Endodermal cell (in vitro differentiated cells): ENCODE results near the gene CHRND. TPM values are rescaled to one million over a fixed set of nuclear protein-coding genes. Genes with fewer than 3 reads are reported as not detected.

Source experiments
- DNase-seq: peaks from one replicate; pipeline ENCODE4 v3.0.0-alpha.2; 2017
- H3K27ac ChIP-seq: 2 replicates; pipeline ENCODE4 v1.5.1; 2013; ENCODE audit warnings: mild to moderate bottlenecking, low read depth, low read length, moderate library complexity
- H3K27me3 ChIP-seq: 2 replicates; pipeline ENCODE4 v1.6.1; 2013; ENCODE audit warnings: mild to moderate bottlenecking, low read length, moderate library complexity; ENCODE audit not compliant: insufficient read depth, control insufficient read depth, poor library complexity, severe bottlenecking
- H3K36me3 ChIP-seq: 2 replicates; pipeline ENCODE4 v1.7.0; 2013; ENCODE audit warnings: mild to moderate bottlenecking, low read length, moderate library complexity; ENCODE audit not compliant: control insufficient read depth, insufficient read depth
- H3K4me1 ChIP-seq: one replicate; pipeline ENCODE4 v1.7.0; 2013; ENCODE audit warnings: low read length; ENCODE audit not compliant: control insufficient read depth, insufficient read depth
- H3K4me3 ChIP-seq: 2 replicates; pipeline ENCODE4 v1.5.1; 2013; ENCODE audit warnings: mild to moderate bottlenecking, low read length, moderate library complexity
- H3K9ac ChIP-seq: 2 replicates; pipeline ENCODE4 v1.6.1; 2013; ENCODE audit warnings: mild to moderate bottlenecking, low read length, moderate library complexity; ENCODE audit not compliant: poor library complexity, severe bottlenecking; ENCODE audit errors: extremely low read depth
- H3K9me3 ChIP-seq: 2 replicates; pipeline ENCODE4 v1.6.1; 2013; ENCODE audit warnings: mild to moderate bottlenecking, low read length, moderate library complexity; ENCODE audit not compliant: control insufficient read depth
- H3K27ac Mint-ChIP-seq: 2 replicates; pipeline ENCODE4 v1.8.0; 2020; ENCODE audit warnings: mixed read lengths
- H3K27me3 Mint-ChIP-seq: 2 replicates; pipeline ENCODE4 v1.8.0; 2021; ENCODE audit warnings: mild to moderate bottlenecking, mixed read lengths; ENCODE audit not compliant: insufficient read depth
- H3K36me3 Mint-ChIP-seq: 2 replicates; pipeline ENCODE4 v1.8.0; 2020; ENCODE audit warnings: low read depth, mixed read lengths
- H3K4me1 Mint-ChIP-seq: 2 replicates; pipeline ENCODE4 v1.8.0; 2020; ENCODE audit warnings: mixed read lengths
- H3K4me3 Mint-ChIP-seq: 2 replicates; pipeline ENCODE4 v1.8.0; 2020; ENCODE audit warnings: mild to moderate bottlenecking, moderate library complexity, mixed read lengths
- H3K9me3 Mint-ChIP-seq: 2 replicates; pipeline ENCODE4 v1.8.0; 2020; ENCODE audit warnings: mild to moderate bottlenecking, mixed read lengths
- WGBS, 2 experiments: methylation state at CpG; one replicate each; pipeline versions ENCODE4 v1.1.5 to v1.1.7; 2013; ENCODE audit warnings: missing lambda C conversion rate in 2 of 2, mixed read lengths in 1 of 2; ENCODE audit not compliant: insufficient coverage in 1 of 2, insufficient read length in 1 of 2; 5-methylcytosine and 5-hydroxymethylcytosine counted together
- total RNA-seq, 2 donors: library from RNA; stranded (reverse); fragmentation: NEBNext Ultra II Directional in 1 of 2; extraction: Animal tissue kit (Norgen Biotek cat#: 25700) in 1 of 2; gene quantifications; 2 replicates in 1 of 2; 3 replicates in 1 of 2; pipeline ENCODE4 v1.2.1, GENCODE V29; 2021
- TF ChIP-seq, protein P1 (sequence below): fragments of 200-600 bp; sonication (generic); conservative IDR thresholded peaks from 2 replicates; pipeline ENCODE4 v1.5.0; 2021; ENCODE audit warnings: antibody characterized with exemption, mild to moderate bottlenecking

CHRND gene
- total RNA-seq, 2 donors from 2014 or later, result 0.11 TPM; not detected in 1

DNA sequence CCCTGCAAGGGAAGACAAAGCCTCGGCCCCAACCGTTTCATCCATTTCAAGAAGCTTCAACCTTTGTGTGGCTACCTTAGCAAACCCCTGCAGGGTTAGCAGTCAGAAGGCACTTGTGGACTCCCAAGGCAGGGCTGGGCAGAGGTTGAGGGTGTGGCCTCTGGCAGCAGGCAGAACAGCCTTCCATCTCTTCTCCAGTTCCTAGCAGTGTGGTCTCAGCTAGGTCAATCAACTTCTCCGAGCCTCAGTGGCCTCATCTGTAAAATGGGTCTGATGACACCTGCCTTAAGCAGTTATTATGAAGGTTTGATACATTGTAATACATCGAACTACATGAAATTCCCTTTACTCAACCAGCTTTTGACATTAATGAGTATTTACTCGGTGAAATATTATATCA, 12.6 kb upstream of the CHRND start:
- Mint-ChIP-seq H3K27me3 (peaks cover 4% of the 10 kb centered on the region), H3K4me1 (peaks cover 3% of the 10 kb centered on the region), H3K27ac (no peak overlapping the region), H3K4me3 (no peak overlapping the region), H3K36me3 (no peaks in the 10 kb centered on the region), H3K9me3 (no peaks in the 10 kb centered on the region)
- WGBS, 2 experiments, result 60 to 88% methylated on average over 1 to 5 of the region's 5 CpGs
- DNase-seq, result no peak
- Histone ChIP-seq H3K4me3 (no peak overlapping the region), H3K27me3 (no peaks in the 10 kb centered on the region), H3K9me3 (no peaks in the 10 kb centered on the region), H3K36me3 (no peaks in the 10 kb centered on the region), H3K27ac (no peak overlapping the region), H3K4me1 (no peaks in the 10 kb centered on the region), H3K9ac (no peak overlapping the region)
- TF ChIP-seq, protein P1, sequence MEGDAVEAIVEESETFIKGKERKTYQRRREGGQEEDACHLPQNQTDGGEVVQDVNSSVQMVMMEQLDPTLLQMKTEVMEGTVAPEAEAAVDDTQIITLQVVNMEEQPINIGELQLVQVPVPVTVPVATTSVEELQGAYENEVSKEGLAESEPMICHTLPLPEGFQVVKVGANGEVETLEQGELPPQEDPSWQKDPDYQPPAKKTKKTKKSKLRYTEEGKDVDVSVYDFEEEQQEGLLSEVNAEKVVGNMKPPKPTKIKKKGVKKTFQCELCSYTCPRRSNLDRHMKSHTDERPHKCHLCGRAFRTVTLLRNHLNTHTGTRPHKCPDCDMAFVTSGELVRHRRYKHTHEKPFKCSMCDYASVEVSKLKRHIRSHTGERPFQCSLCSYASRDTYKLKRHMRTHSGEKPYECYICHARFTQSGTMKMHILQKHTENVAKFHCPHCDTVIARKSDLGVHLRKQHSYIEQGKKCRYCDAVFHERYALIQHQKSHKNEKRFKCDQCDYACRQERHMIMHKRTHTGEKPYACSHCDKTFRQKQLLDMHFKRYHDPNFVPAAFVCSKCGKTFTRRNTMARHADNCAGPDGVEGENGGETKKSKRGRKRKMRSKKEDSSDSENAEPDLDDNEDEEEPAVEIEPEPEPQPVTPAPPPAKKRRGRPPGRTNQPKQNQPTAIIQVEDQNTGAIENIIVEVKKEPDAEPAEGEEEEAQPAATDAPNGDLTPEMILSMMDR, result no peak

- Histone ChIP-seq H3K36me3 (no peaks in the 10 kb centered on the region), H3K4me3 (no peak overlapping the region), H3K4me1 (no peaks in the 10 kb centered on the region), H3K9me3 (no peaks in the 10 kb centered on the region), H3K27ac (no peak overlapping the region), H3K27me3 (peaks cover 14% of the 10 kb centered on the region), H3K9ac (no peak overlapping the region)
- H3K4me1 Mint-ChIP-seq, result peaks cover 3% of the 10 kb centered on the region
- H3K27me3 Mint-ChIP-seq, result peaks cover 14% of the 10 kb centered on the region
- TF ChIP-seq, protein P1, result no peak
- H3K27ac Mint-ChIP-seq, result no peak overlapping the region
- no peak for DNase-seq
- WGBS, 2 experiments, result 91 to 94% methylated on average over 7 of the region's 7 CpGs
- no peak overlapping the region for H3K4me3 Mint-ChIP-seq
- H3K9me3 Mint-ChIP-seq, result no peaks in the 10 kb centered on the region
- no peaks in the 10 kb centered on the region for H3K36me3 Mint-ChIP-seq
Measured at GRCh38 chr2:232515639-232516038, 10.3 kb upstream of the CHRND start.

DNA sequence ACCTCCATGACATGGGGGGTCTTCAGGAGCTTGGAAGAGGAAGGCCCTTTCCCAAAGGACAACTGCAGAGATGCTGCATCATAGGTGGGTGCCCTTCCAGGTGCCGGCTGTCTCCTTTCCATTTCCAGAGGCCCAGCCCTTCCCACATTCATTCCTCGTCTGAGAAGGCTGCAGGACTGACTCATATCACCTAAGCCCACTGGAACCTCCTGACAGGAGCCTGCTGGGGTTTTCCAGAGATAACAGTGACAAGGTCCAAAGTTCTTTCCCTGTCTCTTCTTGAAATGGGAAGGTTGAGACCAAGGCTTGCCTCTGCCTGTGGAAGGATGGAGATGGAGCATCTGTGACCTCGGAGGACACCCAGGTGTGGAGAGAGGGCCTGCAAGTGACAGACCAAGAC, 9.4 kb upstream of the CHRND start:
- TF ChIP-seq, protein P1, result no peak
- peaks cover 3% of the 10 kb centered on the region for H3K4me1 Mint-ChIP-seq
- 85 to 100% methylated on average over 2 to 3 of the region's 3 CpGs for WGBS, 2 experiments

More for the DNA sequence above, 9.4 kb upstream of the CHRND start:
- Mint-ChIP-seq H3K27ac (no peak overlapping the region), H3K36me3 (no peaks in the 10 kb centered on the region), H3K4me3 (no peak overlapping the region), H3K9me3 (no peaks in the 10 kb centered on the region), H3K27me3 (peaks cover 23% of the 10 kb centered on the region)
- Histone ChIP-seq H3K4me3 (no peak overlapping the region), H3K9ac (no peak overlapping the region), H3K27me3 (peaks cover 23% of the 10 kb centered on the region), H3K4me1 (no peaks in the 10 kb centered on the region), H3K36me3 (no peaks in the 10 kb centered on the region), H3K27ac (no peak overlapping the region), H3K9me3 (no peaks in the 10 kb centered on the region)
- no peak for DNase-seq
